SH-SY5Y (cell line): ENCODE data around the gene NAA25.

ENCODE experiments used
- GATA2 ChIP-seq: IDR thresholded peaks from 2 replicates; pipeline ENCODE4 v1.6.1; 2011; ENCODE audit warnings: mild to moderate bottlenecking, low read depth, low read length
- GATA3 ChIP-seq: IDR thresholded peaks from 2 replicates; pipeline ENCODE4 v1.6.1; 2011; ENCODE audit warnings: low read depth, mild to moderate bottlenecking, low read length, moderate library complexity

DNA sequence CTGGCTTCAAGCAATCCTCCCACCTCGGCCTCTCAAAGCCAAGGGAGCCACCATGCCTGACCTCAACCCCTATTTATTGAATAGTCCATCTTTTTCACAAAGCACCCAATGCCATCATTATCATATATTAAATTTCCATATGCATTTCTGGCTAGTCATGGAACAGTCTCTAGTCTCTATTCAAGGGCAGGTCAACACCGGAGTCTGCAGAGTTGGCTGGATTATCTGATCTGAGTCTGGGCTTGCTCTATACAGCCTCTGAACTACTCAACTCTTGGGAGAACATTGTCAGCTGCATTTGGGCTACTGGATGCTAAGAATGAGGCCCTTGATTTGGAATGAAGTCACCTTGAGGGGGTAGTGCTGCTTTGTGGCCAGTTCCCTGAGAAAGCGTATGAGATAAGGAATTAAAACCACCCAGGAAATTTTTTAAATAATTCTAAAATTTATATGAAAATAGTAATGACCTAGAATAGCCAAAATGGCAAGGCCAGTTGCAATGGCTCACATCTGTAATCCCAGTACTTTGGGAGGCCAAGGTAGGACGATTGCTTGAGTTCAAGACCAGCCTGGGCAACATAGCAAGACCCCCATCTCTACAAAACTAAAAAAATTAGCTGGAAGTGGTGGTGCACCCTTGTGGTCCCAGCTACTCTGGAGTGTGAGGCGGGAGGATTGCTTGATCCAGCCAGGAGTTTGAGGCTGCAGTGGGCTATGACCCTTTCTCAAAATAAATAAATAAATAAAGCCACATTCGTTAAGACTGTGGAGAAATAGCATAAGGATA, 6.9 kb upstream of the NAA25 start:
- TF ChIP-seq GATA2 (no peak), GATA3 (no peak)
